GM11168 (cell line): ENCODE measurements around the gene IGFBPL1.
"Not testable (repeated sequence)": the region's sequence is repeated elsewhere in the genome, so short reads cannot be mapped to it uniquely, and the experiment has no call there.

Source experiments
- in situ Hi-C: fragments of 300-500 bp; cut with MboI; formaldehyde crosslinking; loops from one replicate; pipeline ENCODE4 v1.12.0; 2022; ENCODE audit warnings: low sequenced_read_pairs; ENCODE audit not compliant: unreplicated experiment

Gene IGFBPL1

GRCh38 chr9:38404314-38404713, 19.9 kb downstream of the IGFBPL1 start:
- in situ Hi-C loops: no loop called here

DNA sequence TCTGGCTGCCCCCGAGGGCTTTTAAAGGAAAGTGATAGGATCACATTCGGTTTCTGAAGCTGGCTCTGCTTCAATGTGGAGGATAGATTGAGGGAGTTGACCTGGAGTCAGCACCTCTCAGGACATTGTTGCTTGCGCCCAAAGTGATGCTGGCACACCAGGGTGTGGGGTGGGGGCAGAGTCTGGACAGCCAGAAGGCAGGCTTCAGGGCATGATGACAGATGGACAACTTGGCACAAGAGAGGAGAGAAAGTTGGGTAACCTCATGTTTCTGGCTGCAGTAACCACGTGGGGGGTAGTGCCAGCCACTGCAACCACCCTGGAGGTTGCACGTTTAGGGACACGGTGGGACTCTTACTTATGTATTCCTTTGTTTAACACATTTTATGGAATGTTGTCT, 22.3 kb downstream of the IGFBPL1 start:
- in situ Hi-C loops: no loop called here

- in situ Hi-C loops: not testable (repeated sequence)
Measured at GRCh38 chr9:38399191-38399590, 25.1 kb downstream of the IGFBPL1 start.

GRCh38 chr9:38396371-38396671, 27.9 kb downstream of the IGFBPL1 start:
- in situ Hi-C loops: no loop called here

DNA sequence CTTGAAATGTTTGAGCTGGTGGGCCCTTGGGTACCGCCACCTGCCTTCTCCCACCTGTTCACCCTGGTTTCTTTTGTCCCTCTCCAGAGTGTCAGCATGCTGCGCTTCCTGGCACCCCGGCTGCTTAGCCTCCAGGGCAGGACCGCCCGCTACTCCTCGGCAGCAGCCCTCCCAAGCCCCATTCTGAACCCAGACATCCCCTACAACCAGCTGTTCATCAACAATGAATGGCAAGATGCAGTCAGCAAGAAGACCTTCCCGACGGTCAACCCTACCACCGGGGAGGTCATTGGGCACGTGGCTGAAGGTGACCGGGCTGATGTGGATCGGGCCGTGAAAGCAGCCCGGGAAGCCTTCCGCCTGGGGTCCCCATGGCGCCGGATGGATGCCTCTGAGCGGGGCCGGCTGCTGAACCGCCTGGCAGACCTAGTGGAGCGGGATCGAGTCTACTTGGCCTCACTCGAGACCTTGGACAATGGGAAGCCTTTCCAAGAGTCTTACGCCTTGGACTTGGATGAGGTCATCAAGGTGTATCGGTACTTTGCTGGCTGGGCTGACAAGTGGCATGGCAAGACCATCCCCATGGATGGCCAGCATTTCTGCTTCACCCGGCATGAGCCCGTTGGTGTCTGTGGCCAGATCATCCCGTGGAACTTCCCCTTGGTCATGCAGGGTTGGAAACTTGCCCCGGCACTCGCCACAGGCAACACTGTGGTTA, 28.4 kb downstream of the IGFBPL1 start:
- in situ Hi-C loops: no loop called here

GRCh38 chr9:38394416-38394815, 29.8 kb downstream of the IGFBPL1 start:
- in situ Hi-C loops: no loop called here

- in situ Hi-C loops: no loop called here
Measured at GRCh38 chr9:38393128-38393796, 31.0 kb downstream of the IGFBPL1 start.

GRCh38 chr9:38392235-38393127, 31.8 kb downstream of the IGFBPL1 start, which contains the start of gene ALDH1B1:
Gene ALDH1B1 (plus strand): TSS chr9:38392702. CDS start chr9:38395749, 3,047 bp downstream.
- in situ Hi-C loops: no loop called here

GRCh38 chr9:38391278-38392118, 32.8 kb downstream of the IGFBPL1 start:
- in situ Hi-C loops: no loop called here

- in situ Hi-C loops: no loop called here
Measured at GRCh38 chr9:38390851-38391250, 33.4 kb downstream of the IGFBPL1 start.

GRCh38 chr9:38390442-38390841, 33.8 kb downstream of the IGFBPL1 start:
- in situ Hi-C loops: no loop called here

- in situ Hi-C loops: no loop called here
Measured at GRCh38 chr9:38389313-38389712, 34.9 kb downstream of the IGFBPL1 start.

GRCh38 chr9:38388283-38389223, 35.7 kb downstream of the IGFBPL1 start:
- in situ Hi-C loops: no loop called here

GRCh38 chr9:38387751-38388150, 36.5 kb downstream of the IGFBPL1 start:
- in situ Hi-C loops: no loop called here

DNA sequence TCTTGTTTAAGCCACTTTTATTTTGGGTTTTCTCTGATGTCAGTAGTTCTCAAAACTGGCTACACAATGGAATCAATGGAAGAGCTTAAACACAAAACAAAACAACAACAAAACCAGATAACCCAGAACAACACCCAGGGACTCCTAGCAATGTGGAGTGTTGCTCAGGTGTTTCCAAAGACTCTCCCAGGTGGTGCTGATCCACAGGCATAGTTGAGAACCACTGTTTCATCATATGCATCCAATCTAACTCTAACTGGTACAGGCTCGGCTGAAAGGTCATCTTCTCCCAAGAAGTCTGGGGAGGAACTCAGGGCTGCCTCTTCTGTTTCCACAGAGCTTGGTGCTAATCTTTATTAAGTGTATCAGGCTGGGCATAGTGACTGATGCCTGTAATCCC, 37.2 kb downstream of the IGFBPL1 start:
- in situ Hi-C loops: no loop called here

DNA sequence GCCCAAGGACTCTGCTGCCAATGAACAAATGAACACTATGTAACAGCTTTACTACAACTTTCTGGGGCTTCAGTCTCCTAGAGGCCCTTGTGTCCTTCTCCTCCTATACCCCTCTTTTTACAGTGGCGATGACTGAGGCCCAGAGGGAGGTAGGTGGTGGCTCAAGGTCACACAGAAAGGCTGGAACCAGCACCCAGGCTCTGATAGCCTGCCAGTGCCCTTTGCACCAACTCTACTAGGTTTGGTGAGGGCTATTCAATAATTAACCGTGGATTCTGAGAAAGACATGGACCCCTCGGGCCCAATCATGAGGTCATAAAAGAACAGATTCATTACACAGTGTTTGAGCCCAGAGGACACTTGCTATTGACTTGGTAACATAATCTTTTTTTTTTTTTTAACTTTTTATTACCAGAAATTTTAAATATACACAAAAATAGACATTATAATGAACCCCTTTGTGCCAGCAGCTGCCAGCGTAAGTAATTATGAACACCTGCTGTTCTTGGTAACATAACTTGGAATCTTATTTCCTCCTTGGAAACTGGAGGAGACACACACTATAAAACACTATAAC, 37.8 kb downstream of the IGFBPL1 start:
- in situ Hi-C loops: no loop called here

GRCh38 chr9:38385896-38386295, 38.4 kb downstream of the IGFBPL1 start:
- in situ Hi-C loops: no loop called here

GRCh38 chr9:38384990-38385848, 39.0 kb downstream of the IGFBPL1 start:
- in situ Hi-C loops: no loop called here
